KMS-11 (cell line): ENCODE results near the gene SDK1.

ENCODE experiments used
- H2AFZ ChIP-seq: fragments of 200-600 bp; sonication (generic); 2 replicates; pipeline ENCODE4 v1.6.1; 2016; ENCODE audit warnings: antibody characterized with exemption, mixed run types, low read depth
- H3K27ac ChIP-seq: fragments of 200-600 bp; sonication (generic); 2 replicates; pipeline ENCODE4 v1.6.1; 2016; ENCODE audit warnings: mild to moderate bottlenecking, mixed run types
- H3K27me3 ChIP-seq: fragments of 200-600 bp; sonication (generic); 2 replicates; pipeline ENCODE4 v1.6.1; 2017; ENCODE audit warnings: mild to moderate bottlenecking, low read depth, mixed run types, moderate library complexity; ENCODE audit not compliant: insufficient read depth
- H3K36me3 ChIP-seq: fragments of 200-600 bp; sonication (generic); 2 replicates; pipeline ENCODE4 v1.6.1; 2017; ENCODE audit warnings: mild to moderate bottlenecking, mixed run types; ENCODE audit not compliant: insufficient read depth
- H3K4me1 ChIP-seq: fragments of 200-600 bp; sonication (generic); 2 replicates; pipeline ENCODE4 v1.6.1; 2016; ENCODE audit warnings: mild to moderate bottlenecking, low read depth, mixed run types; ENCODE audit not compliant: poor library complexity, severe bottlenecking
- H3K4me2 ChIP-seq: fragments of 200-600 bp; sonication (generic); 2 replicates; pipeline ENCODE4 v1.7.0; 2016; ENCODE audit warnings: mild to moderate bottlenecking, mixed run types
- H3K4me3 ChIP-seq: fragments of 200-600 bp; sonication (generic); IDR thresholded peaks from 2 replicates; pipeline ENCODE4 v1.6.1; 2017; ENCODE audit warnings: low read depth, low read length, mixed read lengths; ENCODE audit not compliant: insufficient read depth
- H3K79me2 ChIP-seq: fragments of 200-600 bp; sonication (generic); 2 replicates; pipeline ENCODE4 v1.6.1; 2016; ENCODE audit warnings: low read depth, mixed run types; ENCODE audit not compliant: insufficient read depth
- H3K9ac ChIP-seq: fragments of 200-600 bp; sonication (generic); 2 replicates; pipeline ENCODE4 v1.6.1; 2016; ENCODE audit warnings: mild to moderate bottlenecking, mixed run types
- H4K20me1 ChIP-seq: fragments of 200-600 bp; sonication (generic); 2 replicates; pipeline ENCODE4 v1.6.1; 2016; ENCODE audit warnings: mild to moderate bottlenecking, mixed run types; ENCODE audit not compliant: insufficient read depth
- CTCF ChIP-seq: fragments of 200-600 bp; sonication (generic); conservative IDR thresholded peaks from 2 replicates; pipeline ENCODE4 v1.6.1; 2017; ENCODE audit warnings: low read depth, mild to moderate bottlenecking, antibody characterized with exemption, low read length, moderate library complexity, mixed read lengths

SDK1 gene

DNA sequence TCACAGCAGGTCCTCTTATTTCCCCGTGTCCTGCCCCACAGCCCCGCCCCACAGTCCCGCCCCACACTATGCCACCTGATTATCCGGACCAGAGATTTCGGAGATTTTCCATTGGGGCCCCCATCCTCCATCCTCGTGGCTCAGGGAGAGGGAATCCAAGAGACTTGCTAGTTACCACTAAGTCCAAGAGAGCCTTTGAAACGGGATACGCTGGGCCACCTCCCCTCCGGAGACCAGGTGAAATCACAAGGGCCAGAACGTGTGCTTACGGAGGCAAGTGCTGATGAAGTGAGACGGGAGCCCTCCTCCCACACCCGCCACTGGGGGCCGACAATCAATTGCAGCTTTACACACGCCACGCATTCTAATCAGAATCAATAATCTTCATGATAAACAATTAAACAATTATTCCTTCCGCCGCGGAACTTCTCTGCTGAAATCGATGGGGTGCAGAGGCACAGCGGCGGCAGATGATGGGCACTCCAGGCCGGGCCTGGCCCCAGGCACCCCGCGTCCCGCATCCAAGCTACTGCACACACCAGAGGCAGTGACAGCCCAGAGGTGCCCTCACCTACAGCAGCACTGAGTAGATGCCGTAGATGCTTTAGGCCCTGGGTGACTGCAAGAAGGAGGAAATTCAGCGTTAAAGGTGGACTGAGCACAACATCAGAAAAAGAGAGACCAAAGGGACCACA lies 847.0 kb downstream of the SDK1 start:
- H2AFZ ChIP-seq = no peak overlapping the region
- H3K4me2 ChIP-seq = no peak overlapping the region
- H3K36me3 ChIP-seq = no peaks in the 10 kb centered on the region
- TF ChIP-seq CTCF = no peak
- H4K20me1 ChIP-seq = no peaks in the 10 kb centered on the region
- H3K4me3 ChIP-seq = no peak overlapping the region
- H3K27me3 ChIP-seq = no peaks in the 10 kb centered on the region
- no peaks in the 10 kb centered on the region for H3K79me2 ChIP-seq
- no peak overlapping the region for H3K27ac ChIP-seq
- no peaks in the 10 kb centered on the region for H3K4me1 ChIP-seq
- no peak overlapping the region for H3K9ac ChIP-seq

- Histone ChIP-seq H3K27me3 (no peaks in the 10 kb centered on the region), H2AFZ (no peak overlapping the region), H3K36me3 (no peaks in the 10 kb centered on the region), H3K4me2 (no peak overlapping the region), H3K4me3 (no peak overlapping the region), H4K20me1 (no peaks in the 10 kb centered on the region), H3K4me1 (no peaks in the 10 kb centered on the region), H3K79me2 (no peaks in the 10 kb centered on the region), H3K9ac (no peak overlapping the region), H3K27ac (no peak overlapping the region)
- TF ChIP-seq CTCF = no peak
These were observed 848.2 kb downstream of the SDK1 start for GRCh38 chr7:4149236-4149635.

- H2AFZ ChIP-seq = no peak overlapping the region
- H3K4me3 ChIP-seq = no peak overlapping the region
- H4K20me1 ChIP-seq = no peaks in the 10 kb centered on the region
- TF ChIP-seq CTCF = no peak
- H3K27me3 ChIP-seq = no peaks in the 10 kb centered on the region
- H3K4me1 ChIP-seq = no peaks in the 10 kb centered on the region
- H3K79me2 ChIP-seq = no peaks in the 10 kb centered on the region
- no peak overlapping the region for H3K4me2 ChIP-seq
- H3K9ac ChIP-seq = no peak overlapping the region
- no peaks in the 10 kb centered on the region for H3K36me3 ChIP-seq
- H3K27ac ChIP-seq = no peak overlapping the region
These were observed 848.6 kb downstream of the SDK1 start for GRCh38 chr7:4149645-4150044.

- H3K4me2 ChIP-seq = no peak overlapping the region
- H3K27me3 ChIP-seq = no peaks in the 10 kb centered on the region
- H3K36me3 ChIP-seq = no peaks in the 10 kb centered on the region
- H3K4me3 ChIP-seq = no peak overlapping the region
- no peaks in the 10 kb centered on the region for H3K79me2 ChIP-seq
- no peak overlapping the region for H3K27ac ChIP-seq
- H4K20me1 ChIP-seq = no peaks in the 10 kb centered on the region
- H3K9ac ChIP-seq = no peak overlapping the region
- H3K4me1 ChIP-seq = no peaks in the 10 kb centered on the region
- no peak overlapping the region for H2AFZ ChIP-seq
- no peak for TF ChIP-seq CTCF
These were observed 849.7 kb downstream of the SDK1 start for GRCh38 chr7:4150731-4151130.
